ENCODE data around the gene TRIO.

- TF ChIP-seq CTCF (conservative IDR thresholded peaks at IDR 0.05; ENCODE audit: low read depth, low read length) (no peak), EZH2phosphoT487 (IDR thresholded peaks at IDR 0.05; ENCODE audit: borderline replicate concordance, low read length) (no peak), EZH2 (IDR thresholded peaks at IDR 0.05; ENCODE audit: low read length, unreplicated experiment) (no peak)
These were observed 389.0 kb downstream of the TRIO start for GRCh38 chr5:14532180-14532579.
